HG02759 (cell line): ENCODE results near the gene LRRC46.

Source experiments
- ATAC-seq: cut with Tn5 transposase; IDR thresholded peaks from one replicate; pipeline ENCODE4 v1.9.1; 2021; ENCODE audit warnings: mild to moderate bottlenecking, moderate library complexity; ENCODE audit not compliant: unreplicated experiment

LRRC46 gene

DNA sequence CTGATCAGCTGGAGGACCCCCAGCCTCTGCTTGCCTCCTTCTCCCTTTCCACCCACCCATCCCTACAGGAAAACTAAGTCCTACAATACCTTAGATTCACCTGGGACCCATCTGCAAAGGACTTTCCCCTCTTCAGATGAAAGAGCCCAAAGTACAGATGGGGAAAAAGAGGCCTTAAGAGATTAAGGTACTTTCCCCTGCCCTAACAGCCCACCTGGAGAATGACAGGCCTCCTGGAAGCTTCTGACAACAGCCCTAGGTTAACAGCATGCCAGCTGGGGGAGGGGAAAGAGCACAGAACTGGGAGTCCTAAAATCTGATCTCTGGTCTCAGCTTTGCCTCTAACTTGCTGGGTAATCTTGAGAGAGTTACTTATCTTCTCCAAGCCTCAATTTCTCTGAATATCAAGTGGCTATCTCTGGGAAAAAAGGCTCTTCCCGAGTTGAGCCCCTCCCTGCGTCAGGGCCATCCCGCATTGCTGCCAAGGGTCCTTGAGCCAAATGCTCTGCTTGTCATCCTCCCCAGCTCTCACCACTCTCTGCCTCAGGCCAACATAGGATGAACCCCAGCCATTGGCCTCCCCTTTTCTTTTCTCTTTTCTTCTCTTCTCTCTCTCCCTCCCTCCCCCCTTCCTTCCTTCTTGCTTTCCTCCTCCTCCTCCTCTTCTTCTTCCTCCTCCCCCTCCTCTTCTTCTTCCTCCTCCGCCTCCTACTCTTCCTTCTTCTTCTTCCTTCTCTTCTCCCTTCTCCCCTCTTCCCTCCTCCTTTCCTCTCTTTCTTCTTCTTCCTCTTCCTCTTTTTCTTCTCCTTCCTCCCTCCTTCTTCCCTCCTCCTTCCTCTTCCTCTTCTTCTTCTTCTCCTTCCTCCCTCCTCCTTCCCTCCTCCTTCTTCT lies 42.0 kb downstream of the LRRC46 start:
- ATAC-seq: no peak

DNA sequence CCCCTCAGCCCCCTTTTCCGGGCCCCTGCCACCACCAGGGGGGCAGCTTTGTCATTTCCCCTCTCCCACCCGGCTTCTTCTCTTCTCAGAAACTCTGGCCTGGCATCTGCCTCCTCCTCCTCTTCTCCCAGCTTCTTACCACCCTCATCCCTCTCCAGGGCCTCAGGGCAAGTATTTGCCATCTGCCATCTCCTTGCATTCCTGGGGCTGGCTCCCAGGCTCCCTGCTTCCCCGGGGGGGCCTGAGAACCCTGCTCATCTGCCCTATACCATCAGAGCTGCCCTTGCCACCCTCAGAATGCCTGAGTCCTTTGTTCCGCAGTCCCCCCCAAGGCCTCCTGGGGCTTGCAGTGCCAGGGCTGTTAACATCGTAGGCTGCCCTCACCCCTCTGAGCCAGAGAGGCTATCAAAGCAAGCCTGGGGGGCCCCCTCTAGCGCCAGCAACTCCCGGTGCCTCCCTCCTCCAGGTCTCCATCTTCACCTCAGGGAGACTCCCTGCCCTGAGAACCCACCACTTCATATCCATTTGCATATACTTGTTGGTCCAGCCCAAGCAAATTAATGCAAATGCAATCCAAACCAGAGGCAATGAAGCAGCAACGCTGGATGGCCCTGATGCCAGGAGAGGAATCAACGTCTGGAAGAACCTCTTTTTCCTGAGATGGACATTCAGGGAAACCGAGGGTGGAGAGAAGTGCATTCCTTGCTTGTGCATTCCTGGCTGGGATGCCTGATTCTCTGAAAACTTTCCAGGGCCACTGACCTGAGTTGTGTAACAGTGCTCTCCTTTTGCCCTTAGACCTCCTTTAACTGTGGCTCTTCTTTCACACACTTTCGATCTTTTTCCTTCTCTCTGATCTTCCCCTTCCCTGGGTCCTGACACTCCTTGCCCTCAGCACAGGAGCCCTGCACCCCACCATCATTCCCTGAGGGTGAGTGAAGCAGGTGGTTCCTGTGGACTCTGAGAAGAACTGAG lies 43.8 kb downstream of the LRRC46 start:
- no peak for ATAC-seq

DNA sequence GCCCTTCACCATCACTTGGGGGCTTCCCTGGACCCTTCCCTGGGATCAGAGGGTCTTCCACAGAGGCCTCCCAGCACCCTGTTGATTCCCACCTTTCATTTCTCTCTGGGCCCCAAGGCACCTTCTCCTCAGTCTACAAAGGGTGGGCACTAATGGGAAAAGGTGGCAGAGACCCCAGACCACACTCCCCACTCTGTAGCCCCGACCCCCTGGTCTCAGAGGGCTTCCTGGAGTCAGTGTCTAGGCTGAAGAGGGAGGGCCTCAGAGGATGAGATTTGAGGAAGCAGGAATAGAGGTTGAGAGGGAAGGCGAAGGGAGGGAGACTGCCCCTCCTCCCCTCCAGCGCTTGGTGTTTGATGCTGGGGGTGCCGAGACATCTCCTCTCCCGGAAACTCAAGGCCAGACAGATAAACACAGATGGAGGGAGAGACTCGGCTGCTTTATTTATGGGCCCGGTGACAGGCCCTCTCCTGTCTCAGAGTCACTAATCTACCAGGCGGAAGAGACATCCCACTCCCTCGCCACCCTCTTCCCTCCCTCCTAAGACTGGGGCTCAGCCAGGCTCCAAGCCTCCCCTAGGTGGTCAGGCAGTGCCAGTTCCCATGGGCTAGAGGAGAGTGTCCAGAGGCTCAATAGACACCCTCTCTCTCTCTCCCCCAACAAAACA lies 46.0 kb downstream of the LRRC46 start:
- ATAC-seq: no peak

DNA sequence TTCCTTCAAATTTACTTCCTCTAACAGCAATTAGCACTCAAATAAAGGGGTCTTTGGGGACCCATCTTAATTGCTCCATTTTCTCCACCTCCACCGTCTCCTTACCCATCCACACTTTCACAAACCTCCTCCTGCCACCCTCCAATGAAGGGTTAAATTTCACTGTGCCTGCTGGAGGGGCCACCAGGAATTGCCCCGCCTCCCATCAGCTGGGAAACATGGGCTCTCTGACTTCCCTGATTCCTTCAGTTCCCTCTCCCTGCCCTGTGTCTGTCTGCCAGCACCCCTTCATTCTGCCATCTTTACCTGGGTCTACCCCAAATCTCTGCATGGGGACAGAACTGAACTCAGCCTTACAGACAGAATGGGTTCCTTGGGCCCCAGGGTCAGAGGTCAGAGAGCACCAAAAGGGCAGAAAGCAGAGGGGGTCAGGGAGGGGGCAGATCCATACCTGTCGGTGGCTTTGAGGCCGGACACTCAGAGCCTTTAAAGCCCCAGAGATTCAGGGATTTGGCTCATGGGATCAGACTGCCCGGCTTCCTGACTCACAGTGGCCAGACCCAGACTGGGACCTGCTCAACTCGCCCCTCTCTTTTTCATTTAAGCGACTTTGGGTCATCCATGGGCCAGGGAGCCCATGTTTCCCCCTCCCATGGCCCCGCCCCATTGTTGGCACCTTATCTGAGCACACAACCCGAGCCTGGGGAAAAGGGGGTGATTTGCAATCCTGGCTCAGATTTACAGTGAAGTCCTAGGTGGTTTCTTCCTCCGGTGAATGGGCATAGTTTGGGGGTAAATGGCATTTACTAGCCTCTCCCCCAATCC lies 46.9 kb downstream of the LRRC46 start:
- no peak for ATAC-seq

DNA sequence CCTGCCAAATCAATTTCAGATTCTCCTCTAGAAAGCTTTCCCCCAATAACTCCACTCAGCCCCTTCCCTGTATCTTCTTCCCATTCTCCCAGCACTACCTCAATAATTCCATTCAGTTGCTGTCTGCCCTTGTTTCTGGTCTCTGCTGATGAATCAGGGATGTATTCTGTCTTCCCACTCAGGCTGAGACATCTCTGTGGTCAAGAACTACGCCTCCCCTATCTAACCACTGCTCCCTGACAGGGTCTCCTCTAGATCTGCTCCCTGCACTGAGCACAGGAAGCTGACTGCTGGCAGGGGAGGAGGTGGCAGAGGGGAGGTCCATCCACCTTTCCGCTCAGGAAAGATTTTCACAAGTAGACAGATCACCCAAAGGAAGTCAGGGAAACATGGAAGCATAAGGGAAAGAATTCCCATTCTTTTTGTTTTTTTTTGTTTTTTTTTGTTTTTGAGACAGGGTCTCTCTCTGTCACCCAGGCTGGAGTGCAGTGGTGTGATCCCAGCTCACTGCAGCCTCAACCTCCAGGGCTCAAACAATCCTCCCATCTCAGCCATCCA lies 47.6 kb downstream of the LRRC46 start:
- no peak for ATAC-seq

DNA sequence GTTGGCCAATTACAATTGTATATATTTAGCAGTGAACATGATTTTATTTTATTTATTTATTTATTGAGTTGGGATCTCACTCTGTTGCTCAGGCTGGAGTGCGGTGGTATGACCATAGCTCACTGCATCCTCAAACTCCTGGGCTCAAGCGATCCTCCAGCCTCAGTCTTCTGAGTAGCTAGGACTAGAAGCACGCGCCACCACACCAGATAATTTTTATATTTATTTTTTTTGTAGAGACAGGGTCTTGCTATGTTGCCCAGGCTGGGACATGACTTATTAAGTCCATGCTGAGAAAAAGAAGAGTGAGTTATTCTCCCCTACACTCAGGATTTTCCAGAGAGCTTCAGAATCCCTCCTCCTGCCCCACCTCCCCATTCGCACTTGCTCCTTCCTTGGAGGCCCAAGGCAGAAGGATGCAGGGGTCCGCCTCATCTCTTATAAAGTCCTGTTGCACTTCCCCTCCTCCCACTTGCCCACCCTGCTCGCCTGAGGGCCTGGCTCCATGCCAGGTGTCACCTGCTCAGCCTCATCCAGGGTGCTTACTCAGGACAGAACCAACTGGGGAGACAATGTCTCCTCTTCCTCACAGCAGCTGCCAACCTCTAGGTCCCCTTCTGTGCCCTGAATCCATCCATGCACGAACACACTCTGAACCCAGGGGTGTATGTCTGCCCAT lies 48.4 kb downstream of the LRRC46 start:
- ATAC-seq: no peak

DNA sequence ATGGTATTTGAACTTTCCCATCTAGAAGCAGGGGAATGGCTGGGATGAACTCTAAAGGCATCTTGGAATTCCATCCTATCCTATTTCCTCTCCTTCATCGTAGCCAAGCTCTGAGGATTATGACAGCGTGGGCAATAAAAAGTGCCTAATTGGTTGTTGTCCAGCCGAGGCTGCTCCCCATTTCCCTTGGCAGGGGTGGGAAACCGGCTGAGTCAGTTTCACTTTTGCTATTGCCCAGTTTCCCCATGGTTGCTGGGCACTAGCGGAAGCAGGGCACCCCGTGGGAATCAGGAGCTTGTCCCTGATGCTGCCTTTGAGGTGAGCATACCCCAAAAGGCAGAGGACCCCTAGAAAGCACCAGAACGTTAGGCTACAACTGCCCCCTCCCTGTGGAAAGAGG lies 50.8 kb downstream of the LRRC46 start:
- ATAC-seq: no peak

DNA sequence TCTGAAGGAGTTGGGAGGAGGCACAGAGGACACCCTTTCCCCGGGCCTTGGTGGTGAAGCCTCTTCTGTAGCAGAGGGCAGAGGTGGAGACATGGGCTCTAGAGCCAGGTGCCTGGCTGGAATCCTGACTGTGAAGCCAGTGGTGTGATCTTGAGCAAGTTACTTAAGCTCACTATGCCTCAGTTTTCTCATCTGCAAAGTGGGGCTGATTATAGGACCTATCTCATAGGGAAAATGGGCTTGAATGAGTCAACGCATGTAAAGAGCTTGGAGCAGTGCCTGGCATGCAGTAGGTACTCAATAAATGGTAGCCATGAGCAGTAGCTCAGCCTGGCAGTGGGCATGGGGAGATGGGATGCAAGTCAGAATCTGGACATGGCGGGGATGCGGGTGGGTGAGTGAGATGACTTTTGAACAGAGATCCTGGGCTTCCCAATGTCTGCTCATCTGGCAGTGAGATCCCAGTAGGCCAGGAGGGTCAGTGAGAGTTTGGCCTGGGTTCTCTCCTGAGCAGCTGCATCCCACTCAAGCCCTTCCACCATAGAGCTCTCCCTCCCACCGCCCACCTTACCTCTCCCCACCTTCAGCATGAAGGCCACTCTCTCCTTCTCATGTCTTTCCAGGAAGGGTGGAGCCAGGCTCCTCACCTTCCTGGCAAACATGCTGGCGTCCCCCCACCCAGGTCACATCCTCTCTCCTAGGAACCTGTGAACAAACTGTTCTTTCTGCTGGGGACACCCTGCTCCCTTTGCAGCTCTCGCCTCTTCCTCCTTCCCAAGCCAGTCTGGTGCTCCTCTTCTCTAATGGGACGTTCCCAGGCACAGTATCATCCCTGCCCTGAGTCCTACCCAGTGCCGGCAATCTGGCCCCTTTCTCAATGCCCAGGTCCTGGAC lies 51.5 kb downstream of the LRRC46 start:
- ATAC-seq: no peak

DNA sequence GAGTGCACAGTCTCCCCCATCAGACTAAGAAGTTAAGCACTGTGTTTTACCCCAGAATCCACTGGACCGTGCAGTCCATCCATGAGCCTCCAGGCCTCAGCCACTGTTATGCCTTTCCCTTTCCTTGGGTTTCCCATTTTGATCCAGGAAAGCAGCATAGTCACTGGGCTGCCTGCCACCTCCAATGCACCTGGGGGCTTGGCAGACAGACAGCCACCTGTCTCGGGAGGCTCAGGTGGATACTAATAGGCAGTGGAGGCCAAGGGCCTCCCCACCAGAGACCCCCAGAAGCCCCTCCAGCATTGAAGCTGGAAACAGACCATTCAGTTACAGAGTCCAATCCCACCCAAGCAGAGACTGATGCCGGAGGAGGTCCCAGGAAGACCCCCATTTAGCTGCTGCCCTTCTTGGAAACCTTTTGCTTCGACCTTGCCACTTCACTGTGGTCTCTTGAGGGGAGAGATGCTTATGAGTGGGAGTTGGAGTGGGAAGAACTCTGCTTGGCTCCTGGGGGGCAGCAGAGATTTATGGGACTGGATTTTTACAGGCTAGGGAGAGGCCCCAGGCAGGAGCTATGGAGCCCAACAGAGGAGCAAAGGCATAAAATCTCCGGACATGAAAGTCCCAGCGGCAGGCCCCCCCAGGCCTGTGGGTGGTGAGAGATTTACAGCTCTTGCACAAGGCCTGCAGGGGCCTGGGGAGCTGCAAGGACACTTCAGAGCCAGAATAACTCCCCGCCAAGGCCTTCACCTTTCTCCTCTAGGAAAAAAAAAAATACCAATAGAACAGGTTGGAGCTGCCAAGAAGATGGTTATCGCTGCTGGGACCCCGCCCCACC lies 52.3 kb downstream of the LRRC46 start:
- no peak for ATAC-seq

DNA sequence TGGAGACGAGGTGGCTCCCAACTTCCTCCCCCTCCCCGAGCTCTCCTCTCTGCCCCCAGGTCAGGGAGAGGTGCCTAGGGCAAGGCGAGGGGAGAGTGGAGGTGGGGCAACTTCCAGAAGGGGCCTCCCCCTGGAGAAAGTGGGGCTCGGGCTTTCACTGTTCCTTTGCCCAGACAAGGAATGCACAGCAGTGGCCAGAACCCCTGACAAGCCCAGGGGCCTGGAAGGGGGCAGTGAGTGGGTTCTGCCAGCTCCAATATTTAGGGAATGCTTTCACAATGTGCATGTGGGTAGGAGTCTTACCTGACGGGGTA lies 52.9 kb downstream of the LRRC46 start:
- no peak for ATAC-seq

DNA sequence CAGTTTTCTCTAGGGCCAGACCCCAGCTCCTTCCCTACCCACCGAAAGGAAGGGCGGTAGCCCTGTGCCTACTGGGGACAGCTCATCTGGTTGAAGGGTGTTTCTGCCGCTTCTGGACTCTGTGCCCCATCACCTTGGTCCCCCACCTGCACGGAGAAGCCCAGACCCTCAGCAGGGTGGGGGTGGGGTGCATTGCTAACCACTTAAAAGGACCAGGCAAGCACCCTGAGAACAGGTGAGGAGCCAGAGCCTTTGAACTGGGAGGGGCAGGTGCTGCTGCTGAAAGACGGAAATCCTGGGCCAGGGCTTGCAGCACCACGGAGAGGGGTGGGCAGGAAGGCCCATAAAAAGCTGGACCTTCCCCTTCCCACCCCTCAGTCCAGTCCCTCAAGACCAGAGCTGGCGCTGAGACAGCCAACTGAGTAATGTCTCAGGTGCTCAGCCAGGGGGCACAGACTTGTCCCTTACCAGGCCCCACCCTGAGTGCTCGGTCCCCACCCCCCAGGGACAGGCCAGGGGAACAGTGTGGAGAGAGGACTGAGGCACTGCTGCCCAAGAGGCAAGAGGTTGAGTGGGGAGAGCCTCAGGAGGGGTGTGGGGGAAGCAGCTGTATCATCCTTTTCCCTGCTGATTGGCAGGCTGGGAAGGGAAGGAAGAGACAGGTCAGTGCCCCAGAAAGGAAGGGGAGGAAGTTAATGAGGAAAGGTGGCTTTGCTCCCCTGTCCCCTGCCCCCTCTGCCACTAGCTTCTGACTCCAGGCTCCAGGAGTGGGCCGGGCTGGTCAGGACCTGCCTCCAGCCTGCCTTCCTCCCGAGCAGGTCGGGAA lies 53.6 kb downstream of the LRRC46 start:
- ATAC-seq: no peak
